HG03457 (cell line): Measurements from ENCODE around the gene TNFSF15.

ENCODE experiments used
- ATAC-seq: cut with Tn5 transposase; IDR thresholded peaks from one replicate; pipeline ENCODE4 v1.9.1; 2021; ENCODE audit warnings: moderate number of reproducible peaks; ENCODE audit not compliant: unreplicated experiment

TNFSF15 gene

DNA sequence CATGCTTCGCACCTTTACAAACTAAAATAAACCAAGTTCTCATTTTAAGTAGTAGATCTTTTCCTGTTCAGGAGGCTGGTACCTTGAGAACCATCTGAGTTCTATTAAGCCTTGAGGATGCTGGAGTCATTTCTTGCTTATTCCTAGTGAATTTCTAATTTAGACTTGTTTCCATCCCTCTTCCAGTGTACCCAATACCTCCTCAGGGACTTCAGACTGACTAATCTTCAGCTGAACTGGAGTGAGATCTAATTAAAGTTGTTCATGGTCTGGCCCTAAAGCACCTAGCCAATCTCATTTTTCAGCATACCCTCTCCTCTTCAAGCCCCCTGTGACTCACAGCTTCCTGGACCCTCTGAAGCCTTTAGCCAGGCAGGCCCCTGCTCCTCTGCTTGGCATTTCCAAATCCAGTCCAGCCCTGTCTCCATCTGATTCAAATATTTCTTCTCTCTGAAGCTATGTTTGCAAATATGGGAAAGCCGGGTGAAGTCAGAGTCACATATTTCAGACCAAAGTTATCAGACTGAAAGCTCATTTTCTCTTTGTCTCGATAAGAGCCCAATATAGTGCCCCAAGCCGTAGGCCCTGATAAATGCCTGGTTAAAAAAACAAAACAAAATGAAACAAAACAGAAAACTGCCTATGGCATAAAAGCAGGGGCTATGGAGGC, 19.4 kb upstream of the TNFSF15 start:
- ATAC-seq = no peak

DNA sequence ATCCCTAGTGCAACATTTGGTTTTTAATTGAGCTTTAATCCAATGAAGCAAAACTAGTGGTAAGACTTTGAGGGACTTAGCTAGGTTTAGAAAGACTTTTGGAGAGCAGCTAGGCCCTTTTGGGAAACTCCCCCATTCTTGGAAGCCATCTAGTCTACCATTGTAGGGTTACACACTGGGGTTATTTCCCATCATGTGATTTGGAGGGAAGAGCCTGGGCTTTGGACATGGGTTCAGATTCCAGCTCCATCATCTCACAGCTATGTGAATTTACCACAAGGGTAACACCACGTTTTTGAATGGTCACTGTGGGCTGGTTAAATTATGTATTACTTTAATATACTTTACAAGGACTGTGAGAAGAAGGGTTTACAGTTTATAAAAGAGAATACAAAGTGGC, 18.3 kb upstream of the TNFSF15 start:
- no peak for ATAC-seq

DNA sequence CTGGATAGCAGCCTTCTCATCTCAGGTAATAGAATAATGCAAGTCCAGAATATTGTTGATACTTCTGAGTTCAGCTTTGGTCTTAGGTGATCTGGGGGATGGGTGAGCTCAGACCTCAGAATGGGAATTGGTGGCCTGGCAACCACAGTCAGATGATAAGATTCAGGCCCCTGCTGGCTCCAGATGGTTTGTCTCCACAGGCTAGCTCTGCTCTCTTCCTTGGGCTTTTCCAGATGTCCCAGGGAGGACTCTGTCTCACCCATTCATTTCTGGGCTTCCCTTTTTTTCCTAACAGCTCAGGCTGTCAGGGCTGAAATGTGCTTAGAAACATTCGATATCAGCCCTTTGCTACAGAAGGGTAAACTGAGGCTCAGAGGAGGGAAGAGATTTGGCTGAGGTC, 17.6 kb upstream of the TNFSF15 start:
- no peak for ATAC-seq

DNA sequence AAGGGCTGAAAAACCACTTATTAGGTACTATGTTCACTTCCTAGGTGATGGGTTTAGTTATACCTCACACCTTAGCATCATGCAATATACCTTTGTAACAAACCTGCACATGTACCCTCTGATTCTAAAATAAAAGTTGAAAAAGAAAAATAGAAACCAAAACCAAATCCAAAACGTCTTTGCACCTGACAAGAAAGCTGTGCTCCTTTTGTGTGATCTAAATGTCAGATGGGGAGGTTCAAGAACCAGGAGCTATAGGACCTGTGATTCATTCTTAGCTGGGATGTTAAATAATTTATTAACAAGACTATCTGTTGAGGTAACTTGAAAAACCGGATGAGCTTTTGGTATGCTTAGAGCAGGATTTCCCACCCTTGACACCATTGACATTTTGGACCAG, 16.9 kb upstream of the TNFSF15 start:
- ATAC-seq = no peak

DNA sequence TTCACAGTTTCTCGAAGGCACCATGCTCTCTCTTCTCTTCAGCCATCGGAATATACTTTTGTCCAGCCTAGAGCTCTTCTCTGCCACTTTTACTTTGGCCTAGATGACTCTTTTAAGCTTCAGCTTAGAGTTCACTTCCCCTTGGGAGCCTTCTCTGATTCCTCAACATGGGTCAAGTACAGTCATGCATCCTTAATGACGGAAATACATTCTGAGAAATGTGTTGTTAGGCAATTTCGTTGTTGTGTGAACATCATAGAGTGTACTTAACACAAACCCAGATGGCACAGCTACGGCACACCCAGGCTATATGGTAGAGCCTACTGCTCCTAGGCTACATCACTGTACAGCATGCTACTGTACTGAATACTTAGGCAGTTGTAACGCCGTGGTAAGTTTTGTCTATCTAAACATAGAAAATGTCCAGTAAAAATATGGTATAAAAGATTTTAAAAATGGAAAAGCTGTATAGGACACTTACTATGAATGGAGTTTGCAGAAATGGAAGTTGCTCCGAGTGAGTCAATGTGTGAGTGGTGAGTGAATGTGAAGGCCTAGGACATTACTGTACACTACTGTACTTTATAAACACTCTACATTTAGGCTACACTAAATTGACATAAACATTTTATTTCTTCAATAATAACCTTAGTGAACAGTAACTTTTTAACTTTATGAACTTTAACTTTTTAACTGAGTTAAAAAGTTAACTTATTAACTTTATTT, 15.1 kb upstream of the TNFSF15 start:
- ATAC-seq = no peak

DNA sequence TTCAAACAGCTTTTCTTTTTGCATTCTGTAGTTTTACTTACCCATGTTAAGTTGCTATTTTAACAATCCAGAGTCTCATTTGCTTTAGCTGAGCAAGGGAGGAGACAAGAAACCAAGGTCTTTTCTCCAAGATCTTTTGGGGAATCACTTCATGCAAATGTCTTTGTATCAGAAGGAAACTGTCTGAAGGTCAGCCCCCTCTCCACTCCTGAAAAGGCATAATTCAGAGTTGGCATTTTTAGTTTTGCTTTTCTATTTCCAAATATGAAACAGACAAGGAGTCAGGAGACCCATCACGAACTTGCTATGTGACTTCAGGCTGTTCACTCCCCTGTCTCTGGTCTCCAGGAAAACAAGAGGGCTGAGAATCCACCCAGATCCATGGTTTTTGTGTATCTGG, 12.3 kb upstream of the TNFSF15 start:
- ATAC-seq = no peak

DNA sequence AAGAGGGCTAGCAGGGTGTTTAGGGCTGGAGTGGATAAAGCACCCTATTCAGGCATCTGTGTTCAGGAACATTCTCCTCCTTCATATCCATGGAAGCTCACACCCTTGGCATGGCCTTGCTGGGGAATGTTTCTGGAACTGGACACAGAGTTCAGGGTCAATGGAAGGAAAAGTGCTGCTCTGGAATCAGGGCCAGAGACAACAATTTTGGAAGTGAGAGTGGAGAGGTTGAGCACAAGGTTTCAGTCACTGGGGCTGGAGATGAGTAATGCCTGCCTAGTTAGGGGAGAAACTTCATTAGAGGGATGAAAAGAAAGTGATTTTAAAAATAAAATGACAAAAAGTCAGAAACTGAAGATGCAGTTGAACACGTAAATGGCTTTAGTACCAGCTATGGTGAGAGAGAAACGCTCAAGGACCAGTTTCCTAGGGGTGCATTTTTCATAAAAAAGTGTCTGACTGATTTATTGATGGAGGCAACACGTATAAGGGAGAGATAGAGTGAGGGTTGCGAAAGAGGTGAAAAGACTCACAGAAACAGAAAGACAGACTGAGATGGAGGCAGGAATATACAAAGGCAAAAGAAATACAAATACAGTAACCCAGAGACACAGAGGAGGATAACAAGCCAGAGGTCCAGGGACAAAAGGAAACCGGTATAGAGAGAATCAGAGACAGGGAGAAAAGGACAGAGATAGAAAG, 8.0 kb upstream of the TNFSF15 start:
- ATAC-seq = no peak

DNA sequence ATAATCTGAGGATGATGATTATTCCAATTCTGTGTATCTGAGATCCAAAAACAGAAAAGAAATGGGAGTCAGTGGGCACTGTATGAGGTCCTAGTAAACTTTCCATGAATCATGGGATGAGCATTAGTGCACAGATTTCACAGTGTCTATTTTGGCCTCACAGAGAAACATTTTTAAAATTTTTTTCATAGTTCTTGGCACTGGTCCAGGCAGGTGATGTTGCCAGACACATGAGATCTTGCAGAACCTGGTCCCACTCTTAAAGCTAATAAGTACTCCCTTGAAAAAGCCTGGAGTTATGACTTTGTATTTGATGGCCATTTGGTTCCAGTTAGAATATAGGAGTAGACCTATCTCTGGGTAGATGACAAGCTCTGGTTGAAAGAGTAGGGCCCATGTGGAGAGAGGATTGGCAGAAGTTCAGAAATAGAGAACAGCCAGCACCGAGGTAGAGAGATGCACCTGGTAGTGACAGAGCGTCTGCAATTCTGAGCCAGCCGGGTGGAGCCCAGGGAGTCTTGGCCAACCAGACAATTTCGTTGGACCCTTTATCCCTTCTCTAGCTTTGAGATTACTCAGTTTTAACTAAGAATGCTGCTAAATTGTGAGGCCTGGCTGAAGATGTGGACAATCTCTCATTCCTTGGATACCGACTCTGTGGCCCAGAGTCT, 6.3 kb upstream of the TNFSF15 start:
- no peak for ATAC-seq

DNA sequence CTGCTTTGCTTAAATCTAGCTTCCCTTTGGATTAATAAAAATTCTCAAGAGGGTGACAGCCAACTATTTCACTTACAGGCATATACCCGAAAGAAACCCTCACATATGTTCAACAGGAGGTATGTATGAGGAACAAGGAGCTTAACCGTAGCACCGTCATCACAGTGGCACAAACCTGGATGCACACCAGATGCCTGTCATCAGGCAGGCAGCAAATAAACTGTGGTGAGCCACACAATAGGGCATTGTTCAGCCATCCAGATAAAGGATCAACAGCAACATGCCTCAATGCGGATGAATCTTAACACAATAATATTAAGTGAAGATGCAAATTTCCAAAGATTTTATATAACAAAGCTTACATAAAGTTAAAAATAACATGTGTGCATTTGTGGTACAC, 5.5 kb upstream of the TNFSF15 start:
- no peak for ATAC-seq

DNA sequence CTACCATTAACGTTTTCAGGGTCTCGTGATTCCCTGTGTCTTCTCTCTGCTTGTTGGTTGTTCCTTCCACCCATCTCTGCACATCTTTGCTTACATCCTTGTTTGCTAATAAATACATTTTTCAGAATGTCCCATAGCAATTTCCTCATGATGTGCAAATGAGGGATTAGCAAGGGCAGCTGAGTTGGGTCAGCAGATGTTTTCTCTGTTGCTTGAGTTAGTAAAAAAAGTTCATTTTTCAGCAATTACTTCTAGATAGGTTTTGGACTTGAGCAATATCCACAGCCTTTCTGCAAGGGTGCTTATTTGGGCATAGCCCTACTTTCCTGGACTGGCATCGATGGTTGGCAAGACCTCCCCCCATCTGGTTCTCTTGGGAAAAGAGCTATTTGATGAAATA, 4.8 kb upstream of the TNFSF15 start:
- no peak for ATAC-seq

DNA sequence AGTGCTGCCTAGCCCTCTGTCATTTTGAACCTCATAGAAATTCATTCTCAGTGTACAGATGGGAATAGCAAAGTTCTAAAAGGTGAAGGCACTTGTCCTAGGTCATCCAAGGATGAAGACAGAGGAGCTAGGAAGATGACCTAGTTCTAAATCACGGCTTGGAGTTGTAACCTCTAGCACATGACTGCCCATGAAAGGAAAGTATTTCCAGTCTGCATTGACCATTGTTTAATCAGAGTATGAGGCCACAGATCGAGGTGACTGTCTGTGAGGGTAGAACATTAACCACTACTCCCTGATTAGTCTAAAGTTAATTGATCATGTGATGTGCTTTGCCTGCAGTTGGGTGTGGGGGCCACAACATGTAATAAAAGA, 674 bp upstream of the TNFSF15 start:
- peak; percentile 55 for ATAC-seq

DNA sequence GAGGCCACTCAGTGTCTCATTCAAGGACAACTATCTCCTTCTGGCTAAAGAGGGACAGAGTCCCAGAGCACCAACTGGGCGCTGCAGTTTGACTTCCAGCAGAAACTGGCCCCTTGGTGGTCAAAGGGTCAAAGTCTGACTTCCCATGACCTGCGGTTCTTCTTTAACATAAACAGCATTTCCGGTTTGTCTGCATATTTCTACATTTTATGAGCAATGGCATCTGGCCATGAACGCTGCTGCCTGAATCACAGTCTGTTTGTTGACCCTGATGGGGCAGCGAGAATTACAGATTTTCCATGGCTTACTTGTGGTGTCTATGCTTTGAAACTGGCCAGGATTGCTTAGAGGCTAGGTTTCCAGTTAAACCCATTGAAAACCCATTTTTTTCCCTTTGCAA, 1.3 kb downstream of the TNFSF15 start:
- no peak for ATAC-seq

DNA sequence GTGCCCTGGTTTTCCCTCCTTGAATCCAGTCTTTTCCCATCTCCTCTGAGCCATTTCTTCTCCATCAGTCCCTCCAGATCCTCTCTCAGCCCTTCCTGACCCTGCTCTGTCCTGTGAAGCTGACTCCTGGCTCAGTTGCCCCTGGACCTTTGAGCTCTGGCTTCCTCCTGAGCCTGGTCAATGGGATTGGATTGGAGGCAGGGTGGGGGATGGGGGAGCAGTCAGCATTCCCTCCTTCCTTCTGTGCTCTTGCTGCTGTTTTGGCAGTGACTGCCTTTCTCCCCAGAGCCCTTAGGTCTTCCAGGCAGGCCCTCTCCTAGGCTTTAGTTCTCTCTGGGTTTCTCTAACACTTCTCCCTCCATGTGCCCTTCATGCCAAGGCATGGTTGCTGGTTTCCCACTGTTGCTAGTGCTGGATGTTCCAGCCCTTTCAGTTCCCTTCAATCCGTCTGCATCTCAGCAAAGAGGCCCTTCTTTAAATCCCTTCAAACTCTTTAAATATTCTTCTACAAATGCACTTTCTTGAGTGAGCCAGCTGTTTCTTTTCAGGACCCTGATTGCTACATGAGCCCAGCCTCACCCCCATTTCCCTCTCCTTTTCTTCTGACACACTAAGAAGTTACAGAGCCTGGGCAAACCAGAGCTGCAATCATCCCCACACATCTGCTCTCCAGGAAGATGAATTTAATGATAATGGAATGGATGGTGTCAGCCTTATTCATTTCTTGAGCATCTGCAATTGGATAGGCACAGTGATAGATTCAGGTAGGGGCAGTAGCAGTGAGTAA, 2.2 kb downstream of the TNFSF15 start:
- no peak for ATAC-seq

DNA sequence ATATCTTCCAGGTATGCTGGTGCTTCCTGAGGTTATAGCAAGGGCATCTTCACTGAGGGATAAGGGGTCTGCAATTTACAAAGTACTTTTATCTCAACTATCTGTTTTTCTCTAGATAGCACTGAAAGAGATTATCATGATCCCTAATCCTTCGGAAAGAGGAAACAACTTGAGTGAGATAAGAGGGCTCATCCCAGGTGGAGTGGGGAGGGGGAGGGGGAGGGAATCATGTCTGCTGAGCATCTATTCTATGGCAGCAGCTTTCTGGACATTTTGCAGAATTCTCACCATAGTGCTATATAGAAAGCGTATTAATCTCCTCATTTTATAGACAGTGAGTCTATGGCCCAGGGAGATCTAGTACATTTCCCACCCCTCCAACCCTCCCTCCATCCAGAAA, 5.9 kb downstream of the TNFSF15 start:
- no peak for ATAC-seq

DNA sequence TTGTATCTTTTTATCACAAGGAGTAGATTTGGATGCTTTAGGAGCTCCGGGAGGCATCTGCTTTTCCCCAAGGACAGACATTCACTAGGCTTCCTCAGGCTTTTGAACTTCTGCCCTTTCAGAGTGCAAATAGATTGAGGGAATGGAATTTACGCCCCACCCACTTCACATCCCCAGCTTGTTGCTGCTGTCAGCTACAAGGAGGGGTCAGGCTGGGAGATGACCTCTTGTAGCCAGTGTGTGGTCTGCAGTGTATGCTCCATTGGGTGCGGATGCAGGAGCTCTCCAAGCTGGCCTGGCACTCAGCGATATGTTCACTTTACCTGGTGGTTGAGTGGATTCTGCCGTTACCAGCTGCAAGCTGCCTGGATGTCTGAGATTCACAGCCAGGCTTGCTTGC, 6.4 kb downstream of the TNFSF15 start:
- no peak for ATAC-seq

DNA sequence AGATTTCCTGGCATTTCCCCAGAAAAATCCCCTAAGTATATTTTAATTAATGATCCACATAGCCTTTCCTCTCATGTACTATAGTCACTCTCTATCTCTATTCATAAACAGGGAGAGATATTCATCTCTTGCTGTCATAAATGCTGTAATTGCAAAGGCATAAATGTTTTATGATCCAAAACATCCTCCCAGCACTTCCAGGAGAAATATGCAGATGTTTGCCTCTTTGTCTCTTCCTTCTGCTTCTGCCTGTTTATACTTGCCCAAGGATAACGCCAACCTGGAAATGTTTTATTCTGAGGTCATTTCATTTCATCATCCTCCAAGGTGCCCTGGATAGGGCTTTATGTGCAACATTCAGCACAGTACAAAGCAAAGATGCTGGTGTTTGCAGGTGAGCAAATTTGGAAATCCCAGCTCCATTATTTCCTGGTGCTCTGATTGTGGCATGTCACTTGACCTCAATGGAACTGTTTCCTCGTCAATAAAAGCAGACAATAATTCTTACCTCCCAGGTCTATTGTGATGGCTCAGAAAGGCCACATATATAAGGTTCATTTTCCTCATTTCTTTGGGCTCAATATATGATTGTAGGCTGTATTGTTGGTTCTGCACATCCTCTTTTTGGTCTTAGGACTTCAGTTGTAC, 6.9 kb downstream of the TNFSF15 start:
- no peak for ATAC-seq

DNA sequence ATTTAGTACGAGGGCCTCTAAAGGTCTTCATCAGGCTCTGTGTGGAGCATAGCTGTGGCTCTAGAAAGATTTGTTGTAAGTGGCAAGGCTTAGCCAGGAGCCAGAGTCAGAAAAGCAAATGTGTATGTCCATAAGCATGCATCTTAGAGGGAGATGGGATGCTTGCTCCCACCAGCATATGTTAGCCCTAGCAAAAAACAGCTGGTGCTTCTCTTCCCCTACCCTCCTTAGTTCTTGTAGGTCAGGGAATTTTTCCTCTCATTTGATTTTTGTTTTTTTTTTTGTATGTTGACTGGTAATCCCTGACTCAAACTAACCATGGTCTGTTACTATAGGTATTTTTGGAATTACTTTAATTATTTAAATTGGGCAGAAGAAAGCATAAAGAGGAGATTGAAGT, 7.7 kb downstream of the TNFSF15 start:
- ATAC-seq = no peak

DNA sequence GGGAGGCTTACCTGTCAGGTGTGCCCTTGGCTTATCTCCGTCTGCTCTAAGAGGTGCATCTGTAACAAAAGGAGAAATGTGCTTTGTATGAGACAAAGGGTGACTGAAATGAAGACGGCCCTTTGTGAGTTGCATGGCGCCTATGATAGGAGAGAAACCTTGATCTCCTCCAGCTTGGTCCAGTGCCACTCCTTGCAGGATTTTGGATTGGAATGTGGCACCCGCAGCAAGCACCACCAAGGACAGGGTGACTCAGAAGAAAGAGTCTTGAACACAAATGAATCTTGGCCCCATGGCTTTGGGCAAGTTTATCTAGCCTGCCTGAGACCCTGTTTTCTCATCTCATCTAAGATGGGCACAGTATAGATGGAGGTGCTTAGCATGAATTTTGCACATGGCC, 13.4 kb downstream of the TNFSF15 start:
- no peak for ATAC-seq

DNA sequence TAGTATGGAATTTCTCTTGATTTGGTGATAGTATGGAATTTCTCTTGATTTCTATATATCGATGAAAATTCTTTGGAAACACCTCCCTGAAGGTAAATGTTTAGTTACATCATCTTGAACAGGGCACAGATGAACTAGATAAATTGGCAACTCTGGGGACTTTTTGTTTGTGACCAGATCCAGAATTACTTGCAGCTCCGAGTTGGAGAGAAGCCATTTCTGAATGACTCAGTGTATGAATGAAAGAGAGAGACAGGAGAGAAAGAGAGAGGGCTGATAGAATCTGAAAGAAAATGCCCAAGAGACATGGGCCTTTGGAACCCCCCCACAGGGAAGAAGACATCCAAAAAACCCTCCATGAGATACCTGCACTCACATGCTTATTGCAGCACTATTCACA, 14.1 kb downstream of the TNFSF15 start:
- ATAC-seq = no peak

DNA sequence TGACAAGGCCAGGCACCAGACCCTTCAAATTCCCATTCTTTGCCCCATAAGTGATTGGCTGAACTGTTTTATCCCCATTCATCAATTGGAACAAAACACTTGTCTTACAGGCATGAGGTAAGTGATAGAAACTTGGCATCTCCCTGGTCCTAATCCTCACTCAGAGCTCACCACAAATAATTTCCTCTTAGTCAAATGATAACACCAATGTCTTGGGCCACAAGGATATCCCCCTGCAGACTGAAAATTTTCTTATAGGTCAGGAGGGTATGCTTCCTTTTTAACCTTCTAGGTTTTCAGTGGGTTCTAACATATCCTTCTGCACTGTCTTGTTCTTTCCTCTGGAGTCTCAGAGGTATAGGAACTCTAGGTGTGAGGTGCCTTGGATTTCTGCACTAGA, 14.5 kb downstream of the TNFSF15 start:
- ATAC-seq = no peak

DNA sequence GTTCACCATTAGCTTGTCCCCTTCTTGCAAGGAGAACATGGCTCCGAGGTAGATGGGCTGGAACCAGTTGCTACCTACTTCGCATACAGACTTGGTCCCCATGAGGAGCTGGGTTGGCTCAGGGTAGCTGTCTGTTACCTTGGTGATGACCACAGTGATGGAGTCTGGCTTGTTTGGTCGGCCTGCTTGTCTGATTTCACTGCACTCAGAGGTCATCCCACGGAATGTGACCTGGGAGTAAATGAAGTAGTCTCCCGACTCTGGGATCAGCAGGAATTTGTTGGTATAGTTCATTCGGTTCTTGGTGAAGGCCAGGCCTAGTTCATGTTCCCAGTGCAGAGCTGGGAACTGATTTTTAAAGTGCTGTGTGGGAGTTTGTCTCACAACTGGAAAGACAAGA, 15.3 kb downstream of the TNFSF15 start:
- ATAC-seq = no peak
